CD4-positive, CD25-positive, alpha-beta regulatory T cell (primary cell): ENCODE results near the gene AZIN2. TPM values are rescaled to one million over a fixed set of nuclear protein-coding genes. Genes with fewer than 3 reads are reported as not detected.
"Not testable (repeated sequence)": the region's sequence is repeated elsewhere in the genome, so short reads cannot be mapped to it uniquely, and the experiment has no call there.

ENCODE experiments used
- ATAC-seq, 2 donors: fragments of 150-1000 bp; cut with Tn5 transposase; one replicate each; pipeline ENCODE4 v1.10.0; 2021; ENCODE audit warnings: low read depth in 2 of 2, moderate number of reproducible peaks in 2 of 2, moderate library complexity in 1 of 2
- DNase-seq, 3 donors: peaks; one replicate each; pipeline versions ENCODE4 v3.0.0 to v3.0.0-alpha.2; 2012 to 2022; ENCODE audit warnings: mixed read lengths in 1 of 3
- H3K27ac ChIP-seq: one replicate; pipeline ENCODE4 v1.7.0; 2013; ENCODE audit warnings: mild to moderate bottlenecking, low read length; ENCODE audit not compliant: insufficient read depth, poor library complexity, severe bottlenecking
- H3K27me3 ChIP-seq: one replicate; pipeline ENCODE4 v1.7.0; 2013; ENCODE audit warnings: low read length; ENCODE audit not compliant: control insufficient read depth, insufficient read depth
- H3K36me3 ChIP-seq: one replicate; pipeline ENCODE4 v1.7.0; 2013; ENCODE audit warnings: mild to moderate bottlenecking, low read length, moderate library complexity; ENCODE audit not compliant: control insufficient read depth, insufficient read depth
- H3K4me1 ChIP-seq: 2 replicates; pipeline ENCODE4 v1.7.0; 2013; ENCODE audit warnings: mild to moderate bottlenecking, low read length; ENCODE audit not compliant: insufficient read depth, control insufficient read depth, poor library complexity, severe bottlenecking
- H3K4me3 ChIP-seq: one replicate; pipeline ENCODE4 v1.7.0; 2013; ENCODE audit warnings: low read depth, mild to moderate bottlenecking, low read length, moderate library complexity
- H3K9me3 ChIP-seq, 2 experiments: 1 replicate in 1 of 2; 2 replicates in 1 of 2; pipeline ENCODE4 v1.7.0; 2013; ENCODE audit warnings: low read length in 2 of 2, mild to moderate bottlenecking in 1 of 2, moderate library complexity in 1 of 2; ENCODE audit not compliant: control insufficient read depth in 2 of 2
- H3K27ac Mint-ChIP-seq, 3 donors: one replicate each; pipeline ENCODE4 v1.8.0; 2020 to 2022; ENCODE audit warnings: mild to moderate bottlenecking in 3 of 3, mixed read lengths in 3 of 3, moderate library complexity in 2 of 3
- H3K27me3 Mint-ChIP-seq: one replicate; pipeline ENCODE4 v1.8.0; 2022; ENCODE audit warnings: mild to moderate bottlenecking, mixed read lengths
- H3K36me3 Mint-ChIP-seq: one replicate; pipeline ENCODE4 v1.8.0; 2020; ENCODE audit warnings: mixed read lengths
- H3K4me1 Mint-ChIP-seq, 4 donors: one replicate each; pipeline ENCODE4 v1.8.0; 2020 to 2022; ENCODE audit warnings: mixed read lengths in 4 of 4, mild to moderate bottlenecking in 1 of 4
- H3K4me3 Mint-ChIP-seq, 4 donors: one replicate each; pipeline ENCODE4 v1.8.0; 2020 to 2022; ENCODE audit warnings: mild to moderate bottlenecking in 4 of 4, mixed read lengths in 4 of 4, moderate library complexity in 3 of 4
- H3K9me3 Mint-ChIP-seq, 7 donors: one replicate each; pipeline ENCODE4 v1.8.0; 2020 to 2022; ENCODE audit warnings: mixed read lengths in 7 of 7, mild to moderate bottlenecking in 3 of 7, moderate library complexity in 2 of 7
- polyA plus RNA-seq, 4 donors: library from polyadenylated mRNA; unstranded; fragments of 300-500 nt; fragmentation: Illumina TruSeq; gene quantifications; one replicate each; pipeline ENCODE4 v1.2.3, GENCODE V29; 2021
- total RNA-seq: library from RNA; stranded (reverse); gene quantifications from one replicate; pipeline ENCODE4 v1.2.3, GENCODE V29; 2022

Gene AZIN2
- total and polyA plus RNA-seq, 5 donors from 2014 or later = 0.69 to 1.9 (median 1.3) TPM; not detected in 1

DNA sequence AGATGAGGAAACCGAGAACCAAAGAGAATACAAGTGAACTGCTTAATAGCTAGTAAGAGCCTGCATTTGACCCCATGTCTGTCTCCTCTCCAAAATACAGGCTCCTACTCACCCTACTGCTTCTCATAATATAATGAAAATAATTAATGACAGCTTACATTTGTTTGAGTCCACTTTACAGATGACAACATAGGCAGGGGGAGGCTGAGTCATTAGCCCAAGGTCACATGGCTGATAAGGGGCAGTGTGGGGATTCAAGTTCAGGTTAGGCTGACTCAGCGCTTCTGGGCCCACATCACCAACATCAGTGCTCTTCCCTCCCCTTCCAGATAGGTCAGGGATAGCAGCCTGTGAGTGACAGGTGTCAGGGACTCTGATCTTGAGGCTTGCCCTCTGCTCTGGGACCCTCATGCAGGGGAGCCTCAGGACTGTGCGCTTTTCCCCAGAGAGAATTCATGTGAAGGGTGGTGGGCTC is 16.2 kb downstream of the AZIN2 start:
- H3K9me3 ChIP-seq = no peaks in the 10 kb centered on the region
- peak overlapping the region in 1 of 3 donors; percentile 18 for H3K27ac Mint-ChIP-seq
- no peak for DNase-seq

DNA sequence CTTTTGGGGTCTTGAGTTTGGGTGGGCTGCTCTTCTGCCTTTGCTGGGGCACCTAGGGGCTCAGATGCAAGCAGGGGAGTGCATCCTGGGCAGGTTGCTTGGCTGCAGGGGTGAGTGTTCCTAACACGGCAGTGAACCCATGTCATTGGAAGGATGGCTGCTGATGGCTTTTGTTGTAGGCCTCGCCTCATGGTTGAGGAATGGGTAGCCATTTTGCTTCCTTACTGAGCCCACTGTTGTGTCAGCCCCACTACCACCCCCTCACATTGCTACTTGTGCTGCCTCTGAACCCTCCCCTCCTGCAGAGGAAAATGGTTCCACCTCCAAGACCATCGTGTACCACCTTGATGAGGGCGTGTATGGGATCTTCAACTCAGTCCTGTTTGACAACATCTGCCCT is 16.8 kb downstream of the AZIN2 start:
- H3K4me1 ChIP-seq = peaks cover 19% of the 10 kb centered on the region
- no peak overlapping the region for H3K27ac ChIP-seq
- no peak overlapping the region for H3K4me3 ChIP-seq
- H3K9me3 ChIP-seq = no peaks in the 10 kb centered on the region
- peak overlapping the region in 1 of 3 donors; percentile 20 for H3K27ac Mint-ChIP-seq
- H3K9me3 Mint-ChIP-seq = no peaks in the 10 kb centered on the region
- ATAC-seq (no peak), DNase-seq (no peak)
- no peaks in the 10 kb centered on the region for H3K27me3 ChIP-seq
- H3K4me3 Mint-ChIP-seq = no peak overlapping the region
- no peaks in the 10 kb centered on the region for H3K36me3 ChIP-seq
- H3K4me1 Mint-ChIP-seq = peaks cover 5 to 38% (median 17%) of the 10 kb centered on the region in 4 donors
- H3K36me3 Mint-ChIP-seq = no peaks in the 10 kb centered on the region
- peaks cover 5% of the 10 kb centered on the region for H3K27me3 Mint-ChIP-seq

More for the DNA sequence above, 16.2 kb downstream of the AZIN2 start:
- Histone ChIP-seq H3K27ac (no peak overlapping the region), H3K27me3 (no peaks in the 10 kb centered on the region), H3K4me3 (no peak overlapping the region), H3K4me1 (peaks cover 19% of the 10 kb centered on the region), H3K36me3 (no peaks in the 10 kb centered on the region)
- peaks cover 5% of the 10 kb centered on the region for H3K27me3 Mint-ChIP-seq
- no peak for ATAC-seq
- H3K4me3 Mint-ChIP-seq = no peak overlapping the region
- no peaks in the 10 kb centered on the region for H3K9me3 Mint-ChIP-seq
- peaks cover 5 to 34% (median 17%) of the 10 kb centered on the region in 4 donors for H3K4me1 Mint-ChIP-seq
- H3K36me3 Mint-ChIP-seq = no peaks in the 10 kb centered on the region

GRCh38 chr1:33098371-33098770 is 17.4 kb downstream of the AZIN2 start:
- Mint-ChIP-seq H3K9me3 (no peaks in the 10 kb centered on the region), H3K36me3 (no peaks in the 10 kb centered on the region), H3K27ac (peak overlapping the region; percentile 31 to 99 (median 95)), H3K4me3 (no peak overlapping the region), H3K27me3 (peaks cover 5% of the 10 kb centered on the region), H3K4me1 (peaks cover 5 to 38% (median 17%) of the 10 kb centered on the region in 4 donors)
- Histone ChIP-seq H3K4me3 (peak overlapping the region; percentile 4), H3K9me3 (no peaks in the 10 kb centered on the region), H3K4me1 (peaks cover 19% of the 10 kb centered on the region), H3K27me3 (no peaks in the 10 kb centered on the region), H3K27ac (no peak overlapping the region), H3K36me3 (no peaks in the 10 kb centered on the region)
- ATAC-seq (no peak), DNase-seq (peak in 1 of 3 donors; percentile 40)

- peak overlapping the region; percentile 42 for H3K27ac ChIP-seq
These were observed 18.6 kb downstream of the AZIN2 start for GRCh38 chr1:33099290-33100118.

GRCh38 chr1:33100119-33100415 is 19.1 kb downstream of the AZIN2 start:
- peaks cover 19% of the 10 kb centered on the region for H3K4me1 ChIP-seq
- Mint-ChIP-seq H3K4me3 (peak overlapping the region in 2 of 4 donors; percentile 68 to 82), H3K27ac (peak overlapping the region in 2 of 3 donors; percentile 95 to 96), H3K4me1 (peaks cover 5 to 38% (median 17%) of the 10 kb centered on the region in 4 donors)
- not testable (repeated sequence) for H3K27me3 Mint-ChIP-seq, H3K9me3 ChIP-seq, H3K36me3 Mint-ChIP-seq, H3K27me3 ChIP-seq, DNase-seq, H3K36me3 ChIP-seq, ATAC-seq, H3K9me3 Mint-ChIP-seq
- H3K4me3 ChIP-seq = peak overlapping the region; percentile 61
- peak overlapping the region; percentile 27 for H3K27ac ChIP-seq

More at GRCh38 chr1:33099290-33100118, 18.6 kb downstream of the AZIN2 start:
- peak overlapping the region; percentile 95 to 99 (median 96) for H3K27ac Mint-ChIP-seq
- H3K27me3 ChIP-seq = no peaks in the 10 kb centered on the region
- no peaks in the 10 kb centered on the region for H3K36me3 ChIP-seq
- ATAC-seq (peak; percentile 93 to 95), DNase-seq (peak; percentile 39 to 90 (median 72))
- no peaks in the 10 kb centered on the region for H3K9me3 Mint-ChIP-seq
- H3K27me3 Mint-ChIP-seq = peaks cover 5% of the 10 kb centered on the region
- peaks cover 19% of the 10 kb centered on the region for H3K4me1 ChIP-seq
- no peaks in the 10 kb centered on the region for H3K9me3 ChIP-seq
- H3K36me3 Mint-ChIP-seq = no peaks in the 10 kb centered on the region
- peak overlapping the region; percentile 61 for H3K4me3 ChIP-seq
- H3K4me3 Mint-ChIP-seq = peak overlapping the region; percentile 35 to 82 (median 56)
- peaks cover 5 to 38% (median 17%) of the 10 kb centered on the region in 4 donors for H3K4me1 Mint-ChIP-seq

DNA sequence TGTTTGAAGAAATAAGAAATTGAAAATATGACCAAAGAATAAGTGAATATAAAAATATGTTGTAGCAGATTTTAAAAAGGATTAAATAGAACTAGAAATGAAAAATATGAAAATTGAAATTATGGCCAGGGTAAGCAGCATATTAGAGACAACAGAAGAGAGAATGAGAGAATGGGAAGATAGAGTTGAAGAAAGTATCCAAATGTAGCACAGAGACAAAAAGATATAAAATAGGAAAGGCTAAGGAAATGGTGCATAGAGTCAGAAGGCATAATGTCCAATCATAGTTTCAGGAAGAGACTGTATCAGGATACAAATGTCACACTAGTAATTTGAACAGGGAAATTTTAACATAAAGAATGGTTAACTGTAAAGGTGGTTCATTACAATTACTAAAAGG is 29.5 kb downstream of the AZIN2 start:
- H3K27ac Mint-ChIP-seq = no peak overlapping the region
- H3K4me1 ChIP-seq = no peaks in the 10 kb centered on the region
- no peak overlapping the region for H3K4me3 ChIP-seq
- H3K4me1 Mint-ChIP-seq = peaks cover 0 to 6% (median 0%) of the 10 kb centered on the region in 4 donors
- DNase-seq (no peak), ATAC-seq (no peak)
- no peaks in the 10 kb centered on the region for H3K36me3 Mint-ChIP-seq
- H3K27me3 Mint-ChIP-seq = peaks cover 22% of the 10 kb centered on the region
- no peak overlapping the region for H3K4me3 Mint-ChIP-seq
- H3K27ac ChIP-seq = no peak overlapping the region
- no peaks in the 10 kb centered on the region for H3K36me3 ChIP-seq
- H3K27me3 ChIP-seq = peaks cover 6% of the 10 kb centered on the region
- peaks cover 0 to 6% of the 10 kb centered on the region in 2 experiments for H3K9me3 ChIP-seq
- H3K9me3 Mint-ChIP-seq = peaks cover 0 to 5% (median 0%) of the 10 kb centered on the region in 7 donors

- Histone ChIP-seq H3K4me3 (no peak overlapping the region), H3K36me3 (no peaks in the 10 kb centered on the region), H3K9me3 (peaks cover 0 to 6% of the 10 kb centered on the region in 2 experiments), H3K27ac (no peak overlapping the region), H3K4me1 (no peaks in the 10 kb centered on the region), H3K27me3 (peaks cover 7% of the 10 kb centered on the region)
- H3K36me3 Mint-ChIP-seq = no peaks in the 10 kb centered on the region
- peak in 1 of 3 donors; percentile 59 for DNase-seq
- peaks cover 0 to 5% (median 0%) of the 10 kb centered on the region in 7 donors for H3K9me3 Mint-ChIP-seq
- H3K27me3 Mint-ChIP-seq = peaks cover 25% of the 10 kb centered on the region
- peaks cover 0 to 6% (median 0%) of the 10 kb centered on the region in 4 donors for H3K4me1 Mint-ChIP-seq
- ATAC-seq = no peak
- H3K27ac Mint-ChIP-seq = no peak overlapping the region
- H3K4me3 Mint-ChIP-seq = no peak overlapping the region
These were observed 31.0 kb downstream of the AZIN2 start for GRCh38 chr1:33111965-33112364.
